HG03575 (cell line): ENCODE data around the gene USE1.

Experiments
- ATAC-seq: cut with Tn5 transposase; IDR thresholded peaks from one replicate; pipeline ENCODE4 v1.9.1; 2021; ENCODE audit not compliant: unreplicated experiment, insufficient number of reproducible peaks, low FRiP score; ENCODE audit errors: extremely low read depth

USE1 gene

DNA sequence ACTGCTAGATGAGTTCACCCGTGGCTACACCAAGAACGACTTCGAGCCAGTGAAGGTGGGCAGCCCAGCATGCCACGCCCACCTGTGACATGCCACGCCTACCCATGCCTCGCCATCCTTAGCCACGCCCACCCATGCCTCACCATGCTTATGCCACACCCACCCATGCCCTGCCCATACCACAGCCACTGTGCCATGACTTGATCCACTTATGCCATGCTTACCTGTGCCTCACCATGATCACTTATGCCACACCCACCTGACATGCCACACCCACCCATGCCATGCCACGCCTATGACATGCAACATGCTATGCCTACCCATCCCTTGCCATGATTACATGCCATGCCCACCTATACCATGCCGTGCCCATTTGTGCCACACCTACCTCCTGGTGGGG is 12.9 kb upstream of the USE1 start:
- no peak for ATAC-seq

DNA sequence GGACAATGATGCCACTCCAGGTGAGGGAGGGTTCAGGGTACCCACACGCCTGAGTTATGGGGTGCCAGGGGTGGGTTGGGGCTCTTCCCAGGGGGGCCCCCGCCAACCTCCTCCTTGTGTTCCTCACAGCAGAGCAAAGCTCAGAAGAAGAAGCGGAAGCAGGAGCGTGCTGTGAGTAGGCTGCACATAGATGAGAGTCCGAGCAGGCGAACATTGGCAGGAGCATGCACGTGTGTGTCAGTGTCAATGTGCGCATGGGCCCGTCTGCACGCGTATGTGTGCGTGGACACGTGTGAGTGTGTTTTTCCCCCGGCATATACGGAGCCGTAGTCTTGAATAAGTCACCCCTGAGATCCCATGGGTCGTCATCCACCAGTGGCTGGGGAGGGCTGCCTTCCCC is 12.4 kb upstream of the USE1 start:
- no peak for ATAC-seq

DNA sequence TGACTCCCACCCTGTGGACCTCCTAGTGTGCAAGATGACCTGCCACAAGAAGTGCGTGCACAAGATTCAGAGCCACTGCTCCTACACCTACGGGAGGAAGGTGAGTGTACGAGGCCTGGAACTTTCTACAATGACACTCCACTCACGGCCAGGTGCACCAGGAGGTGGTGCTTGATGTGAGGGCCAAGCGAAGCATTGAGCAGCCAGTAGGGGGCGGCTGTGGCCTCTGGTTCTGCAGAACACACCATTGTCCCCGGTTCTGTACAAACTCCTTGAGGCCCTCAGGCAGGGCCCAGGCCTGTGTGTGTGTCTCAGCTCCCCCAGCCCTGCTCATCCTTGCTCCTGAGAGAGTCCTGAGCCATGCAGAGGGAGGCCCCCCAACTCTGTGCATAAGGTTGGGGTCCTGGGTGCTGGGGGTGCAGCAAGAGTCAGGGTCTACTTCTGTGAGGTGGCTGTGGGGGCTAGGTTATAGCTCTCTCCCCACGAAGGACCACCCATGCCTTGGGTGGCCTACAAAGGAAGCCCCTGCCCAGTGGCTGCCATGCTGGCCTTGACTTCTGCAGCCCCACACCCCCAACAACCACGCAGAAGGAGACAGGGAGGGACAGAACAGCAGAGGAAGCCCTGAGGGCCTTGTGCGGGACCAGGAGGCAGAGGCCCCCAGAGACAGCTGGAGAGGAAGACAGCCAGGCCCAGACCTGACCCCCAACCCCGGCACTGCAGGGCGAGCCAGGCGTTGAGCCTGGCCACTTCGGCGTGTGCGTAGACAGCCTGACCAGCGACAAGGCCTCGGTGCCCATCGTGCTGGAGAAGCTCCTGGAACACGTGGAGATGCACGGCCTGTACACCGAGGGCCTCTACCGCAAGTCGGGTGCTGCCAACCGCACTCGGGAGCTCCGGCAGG is 9.7 kb upstream of the USE1 start:
- ATAC-seq: no peak

DNA sequence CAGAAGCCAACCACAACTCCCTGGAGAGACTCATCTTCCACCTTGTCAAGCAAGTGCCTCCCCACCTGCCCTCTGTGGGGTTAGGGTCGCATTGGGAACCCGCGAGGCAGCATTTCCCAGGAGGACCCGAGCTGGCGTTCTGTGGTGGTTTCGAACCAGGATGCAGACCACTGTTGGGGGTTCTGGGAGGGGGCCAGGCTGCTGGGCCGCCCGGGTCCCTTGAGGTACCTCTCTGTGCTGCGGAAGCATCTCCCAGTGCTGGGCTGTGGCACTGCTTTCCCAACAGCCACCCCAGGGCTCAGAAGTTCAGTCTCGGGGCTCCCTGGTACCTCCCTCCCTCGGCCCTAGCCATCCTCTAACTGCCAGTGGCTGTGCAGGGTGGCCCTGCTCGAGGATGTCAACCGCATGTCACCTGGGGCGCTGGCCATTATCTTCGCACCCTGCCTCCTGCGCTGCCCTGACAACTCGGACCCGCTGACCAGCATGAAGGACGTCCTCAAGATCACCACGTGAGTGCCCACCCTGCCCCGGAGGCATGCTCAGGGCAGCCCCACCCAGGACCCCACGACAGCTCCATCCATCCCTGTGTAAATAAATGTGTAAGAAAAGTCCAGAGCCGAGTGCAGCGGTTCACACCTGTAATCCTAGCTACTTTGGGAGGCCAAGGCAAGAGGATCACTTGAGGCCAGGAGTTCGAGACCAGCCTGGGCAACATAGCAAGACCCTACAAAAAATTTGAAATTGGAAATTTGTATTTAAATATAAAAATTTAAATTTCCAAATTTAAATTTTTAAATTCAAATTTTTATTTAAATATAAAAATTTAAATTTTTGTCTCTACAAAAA is 8.2 kb upstream of the USE1 start:
- ATAC-seq: no peak

DNA sequence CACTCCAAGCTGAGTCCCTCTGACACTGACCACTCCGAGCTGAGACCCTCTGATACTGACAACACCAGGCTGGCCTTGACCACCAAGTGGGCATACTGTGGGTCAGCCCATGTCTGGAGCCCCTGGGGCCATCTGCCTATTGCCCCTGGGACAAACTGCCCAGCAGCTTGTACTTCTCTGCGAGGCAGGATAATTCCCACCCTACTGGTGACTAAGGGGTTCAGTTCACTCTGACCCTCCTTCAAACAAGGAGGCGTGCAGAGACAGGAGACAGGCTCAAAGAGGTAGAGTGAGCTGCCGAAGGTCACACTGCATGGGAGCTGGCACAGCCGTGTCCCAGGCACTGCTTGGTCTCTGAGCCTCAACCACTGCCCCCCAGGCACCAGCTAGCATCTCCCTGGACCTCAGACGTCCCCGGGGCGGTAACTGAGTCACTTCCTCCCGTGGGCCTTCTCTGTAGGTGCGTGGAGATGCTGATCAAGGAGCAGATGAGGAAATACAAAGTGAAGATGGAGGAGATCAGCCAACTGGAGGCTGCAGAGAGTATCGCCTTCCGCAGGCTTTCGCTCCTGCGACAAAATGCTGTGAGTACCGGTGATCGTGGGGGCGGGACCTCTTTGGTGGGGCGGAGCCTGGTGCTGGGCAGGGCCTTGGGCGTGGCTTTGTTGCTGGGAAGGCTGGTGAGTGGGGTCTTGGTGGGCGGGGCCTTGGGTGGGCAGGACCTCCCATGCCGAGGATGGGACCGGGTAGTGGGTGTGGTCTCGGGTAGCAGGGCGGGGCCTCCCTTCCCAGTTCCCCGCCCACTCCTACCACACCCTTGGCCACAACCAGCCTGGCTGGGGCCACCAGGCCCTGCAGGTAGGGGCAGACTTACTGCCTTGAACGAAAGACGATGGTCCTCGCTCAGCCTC is 5.8 kb upstream of the USE1 start:
- no peak for ATAC-seq

DNA sequence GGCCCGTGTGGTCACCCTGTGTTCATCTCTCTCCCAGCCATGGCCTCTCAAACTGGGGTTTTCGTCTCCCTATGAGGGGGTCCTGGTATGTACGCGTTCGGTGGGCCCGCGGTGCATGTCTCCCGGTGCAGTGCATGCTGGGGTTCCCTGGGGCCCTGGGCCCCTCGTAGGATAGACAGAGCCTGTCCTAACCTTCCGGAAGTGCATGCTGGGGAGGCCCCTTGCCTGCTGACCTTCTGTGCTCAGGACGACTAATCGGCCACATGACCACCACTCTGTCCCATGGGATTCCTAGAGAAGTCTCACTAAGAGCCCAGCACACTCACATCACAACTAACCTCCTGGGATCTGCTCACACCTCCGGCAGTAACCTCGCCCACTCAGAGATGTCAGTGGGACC is 4.9 kb upstream of the USE1 start:
- ATAC-seq: no peak

DNA sequence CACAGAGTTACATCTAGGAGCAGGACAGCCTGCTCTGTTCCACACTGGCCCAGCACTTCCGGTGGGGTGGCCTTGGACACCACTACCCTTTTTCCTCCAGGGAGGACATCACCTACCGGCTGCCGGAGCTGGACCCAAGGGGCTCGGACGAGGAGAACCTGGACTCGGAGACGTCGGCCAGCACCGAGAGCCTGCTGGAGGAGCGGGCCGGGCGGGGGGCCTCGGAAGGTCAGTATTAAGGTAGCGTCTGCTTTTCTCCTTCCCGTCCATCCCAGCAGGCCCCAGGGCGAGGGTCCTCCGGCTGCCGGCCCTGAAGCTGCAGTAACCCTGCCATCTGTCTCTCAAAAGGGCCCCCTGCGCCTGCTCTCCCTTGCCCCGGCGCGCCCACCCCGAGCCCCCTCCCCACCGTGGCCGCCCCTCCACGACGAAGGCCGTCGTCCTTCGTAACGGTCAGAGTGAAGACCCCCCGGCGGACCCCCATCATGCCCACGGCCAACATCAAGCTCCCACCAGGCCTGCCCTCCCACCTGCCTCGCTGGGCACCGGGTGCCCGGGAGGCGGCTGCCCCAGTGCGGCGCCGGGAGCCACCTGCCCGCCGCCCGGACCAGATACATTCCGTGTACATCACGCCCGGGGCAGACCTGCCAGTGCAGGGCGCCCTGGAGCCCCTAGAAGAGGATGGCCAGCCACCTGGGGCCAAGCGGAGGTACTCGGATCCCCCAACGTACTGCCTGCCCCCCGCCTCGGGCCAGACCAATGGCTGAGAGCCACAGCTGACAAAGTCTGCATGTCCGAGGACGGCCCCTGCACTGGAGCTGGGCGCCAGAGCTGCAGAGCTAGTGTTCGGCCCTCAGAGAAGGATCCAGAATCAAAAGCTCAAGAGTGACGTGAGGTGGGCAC is 3.4 kb upstream of the USE1 start:
- no peak for ATAC-seq

DNA sequence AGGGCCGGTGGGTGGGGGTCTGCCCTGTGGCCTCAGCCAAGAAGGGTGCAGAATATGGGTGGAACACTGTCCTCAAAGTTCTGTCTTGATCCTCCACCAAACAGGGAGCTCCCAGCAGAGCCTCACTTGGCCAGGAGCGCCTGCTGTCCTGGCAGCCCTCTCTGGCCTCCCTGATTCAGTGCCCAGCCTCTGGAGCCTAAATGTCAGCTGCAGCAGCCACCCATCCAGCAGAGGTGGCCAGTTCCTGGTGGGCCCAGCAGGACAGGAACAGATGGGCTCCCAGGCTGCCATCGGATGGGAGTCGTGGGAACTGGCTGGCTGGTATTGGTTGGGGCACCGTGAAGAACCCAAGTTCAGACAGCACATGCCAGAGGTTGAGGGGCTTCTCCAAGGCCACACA is 1.8 kb upstream of the USE1 start:
- no peak for ATAC-seq

DNA sequence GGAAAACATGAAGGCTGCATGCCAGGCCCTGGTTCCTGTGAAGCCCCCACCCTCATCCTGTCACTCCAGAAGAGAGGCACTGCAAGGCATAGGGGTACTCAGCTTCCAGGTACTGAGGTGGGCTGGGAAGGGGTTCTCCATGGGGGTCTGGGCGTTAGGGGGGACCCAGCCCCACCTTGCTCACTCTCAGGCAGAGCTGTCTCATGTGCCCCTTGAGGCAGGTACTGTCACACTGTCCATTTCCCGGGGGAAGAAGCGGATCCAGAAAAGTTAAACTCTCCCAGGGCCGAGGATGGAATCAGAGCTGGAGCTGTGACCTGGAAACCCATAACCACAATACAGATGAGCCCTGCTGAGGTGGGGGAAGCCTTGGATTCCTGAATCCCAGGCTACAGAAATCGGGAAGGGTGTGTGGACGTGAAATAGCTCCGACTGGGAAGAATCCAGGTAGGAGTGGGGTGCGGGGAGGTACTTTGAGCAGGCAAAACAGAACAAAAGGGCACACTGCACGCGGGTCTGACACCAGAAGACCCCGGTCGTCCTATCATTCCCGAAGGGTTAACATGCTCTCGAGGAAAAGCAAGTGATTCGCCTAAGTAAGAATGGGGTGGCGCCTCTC is 540 bp upstream of the USE1 start:
- ATAC-seq: no peak

DNA sequence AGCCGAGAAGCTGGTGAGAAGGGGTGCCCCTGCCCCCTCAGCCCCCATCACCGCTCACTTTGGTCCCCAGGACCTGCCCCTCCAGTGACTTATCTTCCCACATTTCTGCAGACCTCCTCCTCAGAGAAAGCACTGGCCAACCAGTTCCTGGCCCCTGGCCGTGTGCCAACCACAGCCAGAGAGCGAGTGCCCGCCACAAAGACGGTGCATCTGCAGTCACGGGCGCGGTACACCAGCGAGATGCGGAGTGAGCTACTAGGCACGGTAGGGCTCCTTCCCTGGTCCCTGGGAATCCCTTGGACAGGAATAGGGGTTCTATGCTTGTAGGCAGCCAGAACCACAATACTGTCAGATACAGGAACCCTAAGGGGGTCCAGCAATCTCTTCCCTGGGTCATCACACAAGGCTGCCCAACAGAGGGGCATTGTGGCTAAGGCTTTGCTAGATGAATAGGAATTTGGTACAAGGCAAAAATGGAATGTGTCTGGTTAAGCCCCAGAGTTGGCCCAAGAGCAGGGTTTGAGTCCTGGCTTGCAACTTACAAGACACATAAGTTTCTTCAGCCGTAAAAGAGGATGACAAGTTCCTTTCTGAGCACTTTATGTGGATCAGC is 1.0 kb downstream of the USE1 start:
- no peak for ATAC-seq

DNA sequence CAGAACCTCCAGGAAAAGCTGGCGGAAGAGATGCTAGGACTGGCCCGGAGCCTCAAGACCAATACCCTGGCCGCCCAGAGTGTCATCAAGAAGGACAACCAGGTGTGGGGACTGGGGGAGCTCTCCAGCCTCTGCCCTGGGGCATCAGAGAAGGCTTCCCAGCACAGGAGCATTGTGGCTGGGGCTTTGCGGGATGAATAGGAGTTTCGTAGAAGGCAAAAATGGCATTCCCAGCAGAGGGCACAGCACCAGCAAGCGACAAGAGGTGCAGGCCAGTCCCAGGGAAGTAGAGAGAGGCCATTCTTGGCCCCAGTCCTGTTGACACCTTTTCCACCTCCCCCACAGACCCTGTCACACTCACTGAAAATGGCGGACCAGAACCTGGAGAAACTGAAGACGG is 4.1 kb downstream of the USE1 start:
- no peak for ATAC-seq

DNA sequence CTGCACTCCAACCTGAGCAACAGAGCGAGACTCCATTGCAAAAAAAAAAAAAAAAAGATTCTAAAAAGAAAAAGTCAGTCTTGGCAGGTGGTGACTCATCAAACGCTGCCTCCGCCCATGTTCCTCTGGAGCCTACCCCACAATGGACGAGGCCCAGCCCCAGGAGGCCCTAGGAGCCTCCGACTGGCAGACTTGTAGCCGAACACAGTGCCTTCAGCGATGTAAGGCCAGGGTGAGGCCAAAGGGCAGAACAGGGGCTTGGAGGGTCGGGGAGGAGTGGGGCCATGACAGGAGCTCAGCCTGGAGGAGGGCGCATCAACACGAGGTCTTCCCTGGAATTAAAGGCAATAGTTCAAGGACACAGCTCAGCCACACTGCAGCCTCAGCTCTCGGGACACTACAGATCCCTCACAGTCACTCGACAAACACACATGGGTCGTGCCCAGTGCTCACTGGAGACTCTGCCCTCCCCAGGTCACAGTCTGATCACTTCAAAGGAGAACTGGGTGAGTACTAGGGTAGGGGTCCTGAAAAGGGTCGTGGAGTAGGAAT is 5.1 kb downstream of the USE1 start:
- no peak for ATAC-seq

DNA sequence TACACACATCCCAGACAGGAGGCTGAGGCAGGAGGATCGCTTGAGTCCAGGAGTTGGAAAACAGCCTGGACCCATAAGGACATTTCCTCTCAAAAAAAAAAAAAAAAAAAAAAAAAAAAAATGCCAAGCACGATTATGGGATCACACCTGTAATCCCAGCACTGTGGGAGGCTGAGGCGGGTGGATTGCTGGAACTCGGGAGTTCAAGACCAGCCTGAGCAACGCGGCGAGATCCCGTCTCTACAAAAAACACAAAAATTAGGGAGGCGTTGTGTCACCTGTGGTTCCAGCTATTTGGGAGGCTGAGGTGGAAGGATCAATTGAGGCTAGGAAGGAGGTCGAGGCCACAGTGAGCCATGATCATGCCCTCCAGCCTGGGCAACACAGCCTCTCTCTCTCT is 9.9 kb downstream of the USE1 start:
- ATAC-seq: no peak

DNA sequence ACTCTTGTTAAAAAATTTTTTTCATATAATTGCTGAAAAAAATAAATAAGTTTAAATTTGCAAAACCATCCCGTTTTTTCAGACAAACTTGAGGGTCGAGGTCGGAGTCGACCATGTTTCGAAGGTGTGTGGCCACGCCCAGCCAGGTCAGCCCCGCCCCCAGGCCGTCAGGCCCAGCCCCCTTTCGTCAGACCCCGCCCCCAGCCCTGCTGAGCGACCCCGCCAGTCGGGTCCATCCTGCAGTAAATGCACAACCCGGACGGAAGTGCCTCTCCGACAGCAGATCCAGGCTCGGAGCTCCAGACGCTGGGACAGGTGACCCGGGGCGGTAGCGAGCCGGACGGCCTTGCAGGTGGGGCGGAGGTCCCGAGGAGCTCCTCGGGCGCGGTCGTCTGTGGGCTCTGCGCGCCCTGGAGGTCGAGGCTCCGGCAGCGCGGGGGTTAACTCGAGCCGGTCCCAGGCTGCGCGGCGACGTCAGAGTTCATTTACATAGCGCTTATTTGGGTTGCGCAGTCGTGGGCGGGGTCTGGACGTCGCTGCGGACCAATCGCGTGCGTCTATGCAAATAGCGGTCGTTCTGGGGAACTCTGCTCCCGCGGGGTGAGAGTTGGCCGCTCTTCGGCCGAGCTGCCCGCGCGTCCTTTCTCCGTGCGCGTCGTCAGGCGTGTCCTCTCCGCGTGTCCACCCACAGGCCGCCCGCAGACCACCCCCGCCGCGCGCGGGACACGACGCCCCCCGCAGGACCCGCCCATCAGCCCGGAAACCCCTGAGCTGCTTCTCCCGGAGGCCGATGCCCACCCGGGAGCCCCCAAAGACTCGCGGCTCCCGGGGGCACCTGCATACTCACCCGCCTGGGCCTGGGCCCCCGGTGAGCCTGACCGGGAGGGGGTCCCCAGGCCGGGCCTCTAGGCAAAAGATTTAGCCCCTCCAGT is 11.1 kb downstream of the USE1 start, which contains the start of gene OCEL1:
Gene OCEL1, plus strand, starts transcription at position 225 of the 932 bp plus-strand sequence. Its CDS starts 22 bp downstream, at position 247.
- no peak for ATAC-seq

DNA sequence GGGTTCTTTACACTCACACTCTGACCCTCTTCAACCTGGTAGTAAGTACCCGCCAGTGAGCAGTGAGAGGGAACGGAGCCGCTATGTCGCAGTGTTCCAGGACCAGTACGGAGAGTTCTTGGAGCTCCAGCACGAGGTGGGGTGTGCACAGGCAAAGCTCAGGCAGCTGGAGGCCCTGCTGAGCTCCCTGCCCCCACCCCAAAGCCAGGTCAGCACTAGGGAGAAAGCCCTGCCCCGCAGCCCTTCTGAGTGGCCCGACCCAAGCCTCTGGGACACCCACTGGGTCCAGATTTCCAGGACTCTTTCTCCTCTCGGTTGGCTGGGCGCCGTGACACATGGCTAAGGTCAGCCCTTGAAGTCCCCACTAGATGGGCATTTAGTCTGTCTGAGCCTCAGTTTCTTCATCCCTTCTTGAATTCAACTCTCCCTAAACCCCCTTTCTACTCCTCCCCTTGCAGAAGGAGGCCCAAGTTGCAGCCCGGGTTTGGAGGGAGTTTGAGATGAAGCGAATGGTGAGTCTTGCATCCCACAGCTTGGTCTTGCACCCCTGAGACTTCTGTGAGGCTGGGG is 12.7 kb downstream of the USE1 start:
- ATAC-seq: no peak

DNA sequence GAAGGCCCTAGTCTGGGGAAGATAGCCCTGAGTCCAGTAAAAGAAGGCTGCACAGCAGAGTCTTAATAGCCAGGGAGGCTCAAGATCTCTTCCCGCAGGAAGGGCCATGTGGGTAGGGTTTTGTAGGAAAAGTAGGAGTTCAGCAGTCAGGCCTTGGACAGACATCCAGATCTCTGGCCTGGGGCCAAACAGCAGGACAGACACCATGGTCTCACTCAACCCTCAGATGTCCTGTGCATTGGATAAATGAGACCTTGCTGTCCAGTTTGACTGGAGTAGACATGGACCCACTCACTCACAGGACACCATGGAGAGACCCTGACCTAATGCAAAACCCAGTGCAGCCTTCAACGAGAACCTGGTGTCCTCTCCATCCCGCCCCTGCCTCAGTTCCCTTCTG is 14.7 kb downstream of the USE1 start:
- no peak for ATAC-seq
